GM19043 (cell line): ENCODE measurements around the gene GPATCH2.
A peak's percentile ranks its signal among the peaks of the same experiment; 100 is the strongest.

ENCODE experiments used
- ATAC-seq: cut with Tn5 transposase; IDR thresholded peaks from one replicate; pipeline ENCODE4 v1.9.1; 2021; ENCODE audit warnings: low read depth; ENCODE audit not compliant: unreplicated experiment

The GPATCH2 gene

GRCh38 chr1:217462159-217462558 is 168.7 kb downstream of the GPATCH2 start:
- ATAC-seq: no peak

GRCh38 chr1:217457016-217457415 is 173.9 kb downstream of the GPATCH2 start:
- ATAC-seq: no peak

- no peak for ATAC-seq
Observed at GRCh38 chr1:217456261-217456660, 174.6 kb downstream of the GPATCH2 start.

GRCh38 chr1:217453816-217454215 is 177.1 kb downstream of the GPATCH2 start:
- no peak for ATAC-seq

GRCh38 chr1:217449370-217449769 is 181.5 kb downstream of the GPATCH2 start:
- ATAC-seq: no peak

GRCh38 chr1:217443845-217444244 is 187.0 kb downstream of the GPATCH2 start:
- no peak for ATAC-seq

GRCh38 chr1:217437376-217437775 is 193.5 kb downstream of the GPATCH2 start:
- no peak for ATAC-seq

- no peak for ATAC-seq
Observed at GRCh38 chr1:217435204-217435603, 195.7 kb downstream of the GPATCH2 start.

- no peak for ATAC-seq
Observed at GRCh38 chr1:217433664-217434063, 197.2 kb downstream of the GPATCH2 start.

GRCh38 chr1:217432339-217432738 is 198.6 kb downstream of the GPATCH2 start:
- ATAC-seq: no peak

GRCh38 chr1:217431395-217431794 is 199.5 kb downstream of the GPATCH2 start:
- ATAC-seq: no peak

GRCh38 chr1:217425422-217425821 is 205.5 kb downstream of the GPATCH2 start:
- ATAC-seq: no peak

- ATAC-seq: no peak
Observed at GRCh38 chr1:217419194-217419551, 211.7 kb downstream of the GPATCH2 start.

- no peak for ATAC-seq
Observed at GRCh38 chr1:217418269-217419193, 212.4 kb downstream of the GPATCH2 start.

- ATAC-seq: no peak
Observed at GRCh38 chr1:217417363-217417762, 213.5 kb downstream of the GPATCH2 start.

GRCh38 chr1:217407534-217408001 is 223.3 kb downstream of the GPATCH2 start:
- no peak for ATAC-seq

- no peak for ATAC-seq
Observed at GRCh38 chr1:217403026-217403720, 227.7 kb downstream of the GPATCH2 start.

- no peak for ATAC-seq
Observed at GRCh38 chr1:217402301-217402700, 228.6 kb downstream of the GPATCH2 start.

- no peak for ATAC-seq
Observed at GRCh38 chr1:217393896-217394295, 237.0 kb downstream of the GPATCH2 start.

GRCh38 chr1:217392441-217392840 is 238.4 kb downstream of the GPATCH2 start:
- ATAC-seq: no peak

- peak; percentile 62 for ATAC-seq
Observed at GRCh38 chr1:217389895-217390294, 241.0 kb downstream of the GPATCH2 start.
